OCI-LY1 (cell line): ENCODE data around the gene CLEC16A.
A peak's percentile ranks its signal among the peaks of the same experiment; 100 is the strongest.

Experiments
- H2AFZ ChIP-seq: fragments of 200-600 bp; sonication (generic), shearing (Covaris generic); 2 replicates; pipeline ENCODE4 v1.6.0; 2014; ENCODE audit warnings: antibody characterized with exemption, mild to moderate bottlenecking, low read length
- H3F3A ChIP-seq: fragments of 200-600 bp; sonication (generic), shearing (Covaris generic); 2 replicates; pipeline ENCODE4 v1.6.0; 2014; ENCODE audit warnings: mild to moderate bottlenecking, antibody characterized with exemption, low read length, moderate library complexity; ENCODE audit not compliant: insufficient read depth
- H3K27ac ChIP-seq: fragments of 200-600 bp; sonication (generic); 2 replicates; pipeline ENCODE4 v1.5.1; 2014; ENCODE audit warnings: low read length, mixed run types, mild to moderate bottlenecking, low read depth; ENCODE audit not compliant: poor library complexity, severe bottlenecking
- H3K27me3 ChIP-seq: fragments of 200-600 bp; sonication (generic); 2 replicates; pipeline ENCODE4 v1.6.0; 2014; ENCODE audit warnings: antibody characterized with exemption, mild to moderate bottlenecking, low read length, moderate library complexity; ENCODE audit not compliant: insufficient read depth
- H3K36me3 ChIP-seq: fragments of 200-600 bp; sonication (generic); 2 replicates; pipeline ENCODE4 v1.6.1; 2014; ENCODE audit warnings: mild to moderate bottlenecking, antibody characterized with exemption, low read length, moderate library complexity, mixed read lengths; ENCODE audit not compliant: insufficient read depth
- H3K4me1 ChIP-seq: fragments of 200-600 bp; sonication (generic); 2 replicates; pipeline ENCODE4 v1.5.1; 2014; ENCODE audit warnings: mild to moderate bottlenecking, low read length, moderate library complexity; ENCODE audit not compliant: insufficient read depth, severe bottlenecking
- H3K4me2 ChIP-seq: fragments of 200-600 bp; sonication (generic), shearing (Covaris generic); 2 replicates; pipeline ENCODE4 v1.6.1; 2014; ENCODE audit warnings: low read length
- H3K4me3 ChIP-seq: fragments of 200-600 bp; sonication (generic); 2 replicates; pipeline ENCODE4 v1.5.1; 2014; ENCODE audit warnings: low read length, low read depth, mild to moderate bottlenecking, mixed read lengths; ENCODE audit not compliant: poor library complexity, severe bottlenecking
- H3K79me2 ChIP-seq: fragments of 200-600 bp; shearing (Covaris generic); 2 replicates; pipeline ENCODE4 v1.6.1; 2016; ENCODE audit warnings: mixed run types, low read length, mixed read lengths; ENCODE audit not compliant: insufficient read depth
- H3K9ac ChIP-seq: fragments of 200-600 bp; sonication (generic), shearing (Covaris generic); 2 replicates; pipeline ENCODE4 v1.6.1; 2014; ENCODE audit warnings: mild to moderate bottlenecking, low read length, mixed read lengths
- H3K9me2 ChIP-seq: fragments of 200-600 bp; sonication (generic), shearing (Covaris generic); 2 replicates; pipeline ENCODE4 v1.6.1; 2014; ENCODE audit warnings: low read depth, mild to moderate bottlenecking, low read length, mixed read lengths
- H3K9me3 ChIP-seq: fragments of 200-600 bp; shearing (Covaris generic); 2 replicates; pipeline ENCODE4 v1.6.1; 2014; ENCODE audit warnings: low read length, mixed read lengths
- H4K20me1 ChIP-seq: fragments of 200-600 bp; sonication (generic), shearing (Covaris generic); 2 replicates; pipeline ENCODE4 v1.6.0; 2016; ENCODE audit warnings: mild to moderate bottlenecking, low read length; ENCODE audit not compliant: insufficient read depth
- EZH2 ChIP-seq: fragments of 200-600 bp; sonication (generic), shearing (Covaris generic); IDR thresholded peaks from 2 replicates; pipeline ENCODE4 v1.8.0; 2017; ENCODE audit warnings: borderline replicate concordance, mixed run types, mild to moderate bottlenecking, antibody characterized with exemption, low read length, moderate library complexity, mixed read lengths
- TF ChIP-seq, protein P1 (sequence below): fragments of 200-600 bp; sonication (generic), shearing (Covaris generic); IDR thresholded peaks from 2 replicates; pipeline ENCODE4 v1.5.1; 2017; ENCODE audit warnings: mild to moderate bottlenecking, antibody characterized with exemption, low read length, moderate library complexity, mixed read lengths

Gene CLEC16A

GRCh38 chr16:11104168-11105037 lies 160.0 kb downstream of the CLEC16A start:
- H3K4me3 ChIP-seq, result no peak overlapping the region
- no peaks in the 10 kb centered on the region for H3F3A ChIP-seq
- H3K4me1 ChIP-seq, result peaks cover 62% of the 10 kb centered on the region
- H3K27me3 ChIP-seq, result no peaks in the 10 kb centered on the region
- no peaks in the 10 kb centered on the region for H3K9me2 ChIP-seq
- no peaks in the 10 kb centered on the region for H3K9me3 ChIP-seq
- H2AFZ ChIP-seq, result no peak overlapping the region
- H4K20me1 ChIP-seq, result no peaks in the 10 kb centered on the region
- no peaks in the 10 kb centered on the region for H3K79me2 ChIP-seq
- no peak for TF ChIP-seq EZH2
- H3K36me3 ChIP-seq, result no peaks in the 10 kb centered on the region
- H3K4me2 ChIP-seq, result peak overlapping the region; percentile 22; the same call in 1 of the 2 replicates
- H3K27ac ChIP-seq, result peak overlapping the region; percentile 71
- peak overlapping the region; percentile 7; the same call in 1 of the 2 replicates for H3K9ac ChIP-seq

DNA sequence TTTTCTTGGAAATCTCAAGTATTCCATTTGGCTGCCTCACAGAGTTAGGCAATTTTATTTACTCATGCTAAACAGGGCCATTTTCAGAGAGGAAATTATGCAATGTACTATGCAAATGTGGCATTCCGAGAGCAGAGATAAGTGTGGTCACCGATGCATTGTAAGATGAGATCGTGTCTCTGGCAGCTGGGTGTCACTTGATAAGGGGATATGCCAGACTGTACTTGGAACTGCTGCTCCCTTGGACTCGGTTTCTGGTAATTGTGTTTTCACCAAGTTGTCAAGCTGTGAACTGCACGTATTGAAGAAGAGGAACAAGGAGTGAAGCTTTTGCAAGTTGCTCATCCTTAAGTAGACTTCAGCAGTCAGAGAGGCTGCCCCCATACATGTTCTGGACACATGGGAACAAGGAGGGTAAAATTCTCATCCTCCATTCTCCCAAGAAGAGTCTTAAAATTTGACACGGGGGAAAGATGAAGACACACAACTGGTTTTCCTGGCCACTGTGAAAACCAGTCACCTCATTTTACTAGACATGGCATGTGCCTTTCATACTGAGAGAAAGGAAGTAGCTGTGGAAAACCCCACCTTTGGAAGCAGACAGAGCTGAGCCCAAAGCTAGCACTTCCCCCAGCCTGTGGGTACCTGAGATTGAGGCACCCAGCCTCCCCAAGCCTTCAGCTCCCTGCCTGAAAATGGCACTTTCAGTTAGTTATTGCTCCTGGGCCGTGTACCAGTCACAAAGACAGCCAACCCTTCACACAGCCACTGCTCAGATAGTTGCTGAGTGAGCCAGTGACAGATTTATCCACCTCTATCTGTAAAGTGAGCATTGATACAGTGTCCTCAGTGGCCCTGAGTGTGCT lies 160.9 kb downstream of the CLEC16A start:
- H3K4me3 ChIP-seq, result peak overlapping the region; percentile 22
- H3K9ac ChIP-seq, result peak overlapping the region; percentile 20; the same call in 1 of the 2 replicates
- H2AFZ ChIP-seq, result no peak overlapping the region

DNA sequence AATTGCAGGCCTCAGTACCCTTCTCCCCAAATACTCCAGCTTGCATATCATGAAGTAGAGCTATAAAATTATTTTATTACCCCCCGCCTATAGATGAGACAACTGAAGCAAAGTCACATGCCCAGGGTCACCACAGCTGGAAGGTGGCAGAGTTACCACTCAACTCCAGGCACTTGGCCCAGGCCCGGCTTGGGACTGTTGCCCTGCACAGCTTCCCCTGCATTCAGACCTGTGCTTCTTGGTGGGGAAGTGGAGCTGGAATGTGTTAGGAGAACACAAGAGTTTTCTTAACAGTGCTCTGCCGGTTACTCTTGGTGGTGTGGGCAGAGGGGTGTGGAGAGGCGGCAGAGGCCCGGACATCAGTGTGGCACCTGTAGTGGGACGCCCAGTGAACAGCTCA lies 162.4 kb downstream of the CLEC16A start:
- Histone ChIP-seq H3K4me2 (no peak overlapping the region), H3F3A (no peaks in the 10 kb centered on the region), H3K79me2 (no peaks in the 10 kb centered on the region), H2AFZ (no peak overlapping the region), H3K9ac (no peak overlapping the region), H4K20me1 (no peaks in the 10 kb centered on the region), H3K27ac (no peak overlapping the region), H3K4me3 (no peak overlapping the region), H3K27me3 (no peaks in the 10 kb centered on the region), H3K9me2 (no peaks in the 10 kb centered on the region), H3K9me3 (no peaks in the 10 kb centered on the region), H3K4me1 (peaks cover 39% of the 10 kb centered on the region), H3K36me3 (no peaks in the 10 kb centered on the region)
- TF ChIP-seq, protein P1, sequence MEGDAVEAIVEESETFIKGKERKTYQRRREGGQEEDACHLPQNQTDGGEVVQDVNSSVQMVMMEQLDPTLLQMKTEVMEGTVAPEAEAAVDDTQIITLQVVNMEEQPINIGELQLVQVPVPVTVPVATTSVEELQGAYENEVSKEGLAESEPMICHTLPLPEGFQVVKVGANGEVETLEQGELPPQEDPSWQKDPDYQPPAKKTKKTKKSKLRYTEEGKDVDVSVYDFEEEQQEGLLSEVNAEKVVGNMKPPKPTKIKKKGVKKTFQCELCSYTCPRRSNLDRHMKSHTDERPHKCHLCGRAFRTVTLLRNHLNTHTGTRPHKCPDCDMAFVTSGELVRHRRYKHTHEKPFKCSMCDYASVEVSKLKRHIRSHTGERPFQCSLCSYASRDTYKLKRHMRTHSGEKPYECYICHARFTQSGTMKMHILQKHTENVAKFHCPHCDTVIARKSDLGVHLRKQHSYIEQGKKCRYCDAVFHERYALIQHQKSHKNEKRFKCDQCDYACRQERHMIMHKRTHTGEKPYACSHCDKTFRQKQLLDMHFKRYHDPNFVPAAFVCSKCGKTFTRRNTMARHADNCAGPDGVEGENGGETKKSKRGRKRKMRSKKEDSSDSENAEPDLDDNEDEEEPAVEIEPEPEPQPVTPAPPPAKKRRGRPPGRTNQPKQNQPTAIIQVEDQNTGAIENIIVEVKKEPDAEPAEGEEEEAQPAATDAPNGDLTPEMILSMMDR, result no peak
- TF ChIP-seq EZH2, result no peak

More for the DNA sequence above, 160.9 kb downstream of the CLEC16A start:
- Histone ChIP-seq H3K27ac (peak overlapping the region; percentile 71), H3K36me3 (no peaks in the 10 kb centered on the region), H3K79me2 (no peaks in the 10 kb centered on the region), H3K9me3 (no peaks in the 10 kb centered on the region), H3K4me2 (peak overlapping the region; percentile 22), H3K9me2 (no peaks in the 10 kb centered on the region), H3K4me1 (peaks cover 53% of the 10 kb centered on the region), H3F3A (no peaks in the 10 kb centered on the region), H3K27me3 (no peaks in the 10 kb centered on the region), H4K20me1 (no peaks in the 10 kb centered on the region)
- TF ChIP-seq EZH2, result no peak
- TF ChIP-seq, protein P1, result no peak
